Measurements from ENCODE around the gene SNRPA1.

Gene SNRPA1

GRCh38 chr15:101276501-101277037 is 18.5 kb downstream of the SNRPA1 start:
- peak; percentile 60 for DNase-seq (ENCODE audit: low read depth)
- peak; percentile 45 for TF ChIP-seq CTCF (IDR thresholded peaks at IDR 0.05; ENCODE audit: low read length, missing control alignments)
- H3K4me3 ChIP-seq (replicated peaks; ENCODE audit: low read depth, low read length), result peak overlapping the region; percentile 83

- H3K4me3 ChIP-seq (replicated peaks; ENCODE audit: low read depth, low read length), result no peak overlapping the region
- DNase-seq (ENCODE audit: low read depth), result no peak
- TF ChIP-seq CTCF (IDR thresholded peaks at IDR 0.05; ENCODE audit: low read length, missing control alignments), result no peak
These were observed 20.0 kb downstream of the SNRPA1 start for GRCh38 chr15:101275018-101275417.

GRCh38 chr15:101273534-101273933 is 21.5 kb downstream of the SNRPA1 start:
- no peak overlapping the region for H3K4me3 ChIP-seq (replicated peaks; ENCODE audit: low read depth, low read length)
- TF ChIP-seq CTCF (IDR thresholded peaks at IDR 0.05; ENCODE audit: low read length, missing control alignments), result no peak
- DNase-seq (ENCODE audit: low read depth), result no peak

DNA sequence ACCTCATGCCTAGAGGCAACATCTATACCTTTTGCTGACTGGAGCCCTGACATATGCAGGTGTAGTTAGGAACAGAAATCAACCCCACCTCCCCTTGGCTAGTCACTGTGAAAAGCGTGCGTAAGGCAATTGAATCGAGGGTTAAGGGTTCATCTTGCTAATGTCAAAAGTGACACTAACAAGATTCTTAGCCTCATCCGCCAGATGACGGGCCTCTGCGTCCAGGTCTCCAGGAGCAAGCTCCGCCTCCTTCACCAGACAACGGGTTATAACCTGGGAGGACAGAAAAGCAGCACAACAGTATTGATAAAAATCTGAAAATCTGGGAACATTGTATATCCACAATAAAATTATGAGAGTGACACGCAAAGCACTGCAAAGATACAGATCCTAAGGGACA is 22.5 kb downstream of the SNRPA1 start:
- no peak overlapping the region for H3K4me3 ChIP-seq (replicated peaks; ENCODE audit: low read depth, low read length)
- no peak for TF ChIP-seq CTCF (IDR thresholded peaks at IDR 0.05; ENCODE audit: low read length, missing control alignments)
- no peak for DNase-seq (ENCODE audit: low read depth)

GRCh38 chr15:101269479-101270223 is 25.4 kb downstream of the SNRPA1 start:
- peak; percentile 52 for TF ChIP-seq CTCF (IDR thresholded peaks at IDR 0.05; ENCODE audit: low read length, missing control alignments)
- no peak overlapping the region for H3K4me3 ChIP-seq (replicated peaks; ENCODE audit: low read depth, low read length)
- DNase-seq (ENCODE audit: low read depth), result peak; percentile 51

GRCh38 chr15:101267320-101268104 is 27.5 kb downstream of the SNRPA1 start:
- TF ChIP-seq CTCF (IDR thresholded peaks at IDR 0.05; ENCODE audit: low read length, missing control alignments), result no peak
- H3K4me3 ChIP-seq (replicated peaks; ENCODE audit: low read depth, low read length), result no peak overlapping the region
- peak; percentile 72 for DNase-seq (ENCODE audit: low read depth)
